Measurements from ENCODE around the gene MRLN. TPM values are rescaled to one million over a fixed set of nuclear protein-coding genes. Genes with fewer than 3 reads are reported as not detected.

The MRLN gene
- polyA plus RNA-seq, 1 of the 3 experiments (the other 2 are of a cell fraction) = not detected

- Histone ChIP-seq H3K36me3 (replicated peaks in 1 of 2; ENCODE audit: control insufficient read depth in 1 of 2, insufficient read depth in 2 of 2, low read length in 1 of 2) (no peaks in the 10 kb centered on the region), H2AFZ (ENCODE audit: low read depth) (no peak overlapping the region), H4K20me1 (ENCODE audit: insufficient read depth) (no peaks in the 10 kb centered on the region), H3K4me2 (no peak overlapping the region), H3K4me1 (ENCODE audit: control insufficient read depth in 1 of 2, insufficient read depth in 2 of 2, low read depth in 1 of 2, low read length in 1 of 2) (no peaks in the 10 kb centered on the region), H3K79me2 (ENCODE audit: insufficient read depth) (no peaks in the 10 kb centered on the region), H3K27me3 (ENCODE audit: insufficient read depth) (no peaks in the 10 kb centered on the region), H3K4me3 (ENCODE audit: low read depth in 2 of 2, low read length in 1 of 2) (no peak overlapping the region), H3K9me2 (no peaks in the 10 kb centered on the region), H3K9me3 (peaks cover 7% of the 10 kb centered on the region), H3K27ac (ENCODE audit: low read depth in 2 of 2, low read length in 1 of 2) (no peak overlapping the region), H3F3A (replicated peaks; ENCODE audit: insufficient read depth) (no peaks in the 10 kb centered on the region), H3K9ac (no peak overlapping the region)
- CTCF ChIA-PET = interaction anchor here (2.2 kb wide), 1 partner anchor 10 kb away, joined by 6 read pairs; the partner anchor contains the start of gene SLC16A9
- 9% methylated on average over 2 of the region's 2 CpGs for WGBS (ENCODE audit: low lambda C conversion rate)
- TF ChIP-seq IRF3 (IDR thresholded peaks at IDR 0.05; ENCODE audit: low read depth, low read length) (no peak), CTCF (IDR thresholded peaks at IDR 0.05) (peak; percentile 35; the same call in 1 of the 2 replicates), RCOR1 (IDR thresholded peaks at IDR 0.05; ENCODE audit: low read length) (no peak), EZH2phosphoT487 (IDR thresholded peaks at IDR 0.05; ENCODE audit: borderline replicate concordance, low read depth) (no peak), YY1 (IDR thresholded peaks at IDR 0.05; ENCODE audit: low read depth) (no peak), MEF2A (IDR thresholded peaks at IDR 0.05; ENCODE audit: borderline replicate concordance, low read depth) (no peak)
- POLR2A ChIA-PET = no interaction called here
- DNase-seq = no peak
These were observed 33.9 kb downstream of the MRLN start for GRCh38 chr10:59719374-59719773.

- no peaks in the 10 kb centered on the region for H3F3A ChIP-seq (replicated peaks; ENCODE audit: insufficient read depth)
- no peak overlapping the region for H3K4me3 ChIP-seq (ENCODE audit: low read depth in 2 of 2, low read length in 1 of 2)
- H2AFZ ChIP-seq (ENCODE audit: low read depth) = no peak overlapping the region
- H3K27ac ChIP-seq (ENCODE audit: low read depth in 2 of 2, low read length in 1 of 2) = no peak overlapping the region
- H3K36me3 ChIP-seq (replicated peaks in 1 of 2; ENCODE audit: control insufficient read depth in 1 of 2, insufficient read depth in 2 of 2, low read length in 1 of 2) = no peaks in the 10 kb centered on the region
- WGBS (ENCODE audit: low lambda C conversion rate) = 29% methylated on average over 2 of the region's 2 CpGs
- CTCF ChIA-PET = interaction anchor here (0.8 to 2.2 kb wide), 2 partner anchors 9 to 34 kb away, joined by 4 to 6 read pairs; partner anchors contain the start of genes MRLN and SLC16A9
- H3K4me1 ChIP-seq (ENCODE audit: control insufficient read depth in 1 of 2, insufficient read depth in 2 of 2, low read depth in 1 of 2, low read length in 1 of 2) = no peaks in the 10 kb centered on the region
- H3K9me3 ChIP-seq = peaks cover 7% of the 10 kb centered on the region
- H3K9ac ChIP-seq = no peak overlapping the region
- no peak for DNase-seq
- no peak overlapping the region for H3K4me2 ChIP-seq
- H3K9me2 ChIP-seq = no peaks in the 10 kb centered on the region
- no peaks in the 10 kb centered on the region for H4K20me1 ChIP-seq (ENCODE audit: insufficient read depth)
- peaks cover 3% of the 10 kb centered on the region; the same call in 1 of the 2 replicates for H3K27me3 ChIP-seq (ENCODE audit: insufficient read depth)
- no peak for TF ChIP-seq GABPA (IDR thresholded peaks at IDR 0.05; ENCODE audit: low read depth)
- TF ChIP-seq USF1 (IDR thresholded peaks at IDR 0.05; ENCODE audit: borderline replicate concordance, low read depth) = no peak
- TF ChIP-seq RXRA (IDR thresholded peaks at IDR 0.05; ENCODE audit: borderline replicate concordance, low read depth) = no peak
- TF ChIP-seq ELF1 (IDR thresholded peaks at IDR 0.05) = no peak
- TF ChIP-seq FOXM1 (IDR thresholded peaks at IDR 0.05; ENCODE audit: low read depth) = no peak
- H3K79me2 ChIP-seq (ENCODE audit: insufficient read depth) = no peaks in the 10 kb centered on the region
- POLR2A ChIA-PET = no interaction called here
These were observed 35.0 kb downstream of the MRLN start for GRCh38 chr10:59718257-59718656.

Measured in SK-N-SH (cell line).